Dermis microvascular lymphatic vessel endothelial cell (primary cell): ENCODE measurements around the gene BMP6. TPM values are rescaled to one million over a fixed set of nuclear protein-coding genes. Genes with fewer than 3 reads are reported as not detected.

ENCODE experiments used
- DNase-seq, 2 donors: peaks; one replicate each; pipeline versions ENCODE4 v3.0.0 to v3.0.0-alpha.2; 2010; ENCODE audit warnings: low read depth in 2 of 2
- total RNA-seq: library from RNA; depleted of rRNA; stranded (reverse); fragments of >200 nt; gene quantifications from 2 replicates; pipeline ENCODE4 v1.2.1, GENCODE V29; 2014

BMP6 gene
- total RNA-seq, 1 donor from 2014 or later = 72.8 TPM

GRCh38 chr6:7882505-7883257 is 156.8 kb downstream of the BMP6 start:
- no peak for DNase-seq

- no peak for DNase-seq
Observed at GRCh38 chr6:7883381-7883780, 157.5 kb downstream of the BMP6 start.

- DNase-seq = no peak
Observed at GRCh38 chr6:7886132-7886531, 160.2 kb downstream of the BMP6 start.

GRCh38 chr6:7887278-7887991 is 161.5 kb downstream of the BMP6 start:
- DNase-seq = peak in 1 of 2 donors; percentile 46

- DNase-seq = peak in 1 of 2 donors; percentile 39
Observed at GRCh38 chr6:7888587-7889357, 162.9 kb downstream of the BMP6 start.

- peak in 1 of 2 donors; percentile 19 for DNase-seq
Observed at GRCh38 chr6:7891078-7891872, 165.4 kb downstream of the BMP6 start.

- peak in 1 of 2 donors; percentile 12 for DNase-seq
Observed at GRCh38 chr6:7892367-7892766, 166.5 kb downstream of the BMP6 start.

GRCh38 chr6:7893342-7893741 is 167.4 kb downstream of the BMP6 start:
- DNase-seq = no peak

GRCh38 chr6:7894262-7895124 is 168.6 kb downstream of the BMP6 start:
- DNase-seq = peak in 1 of 2 donors; percentile 44

GRCh38 chr6:7895125-7895423 is 169.2 kb downstream of the BMP6 start:
- DNase-seq = no peak

- no peak for DNase-seq
Observed at GRCh38 chr6:7896465-7896987, 170.6 kb downstream of the BMP6 start.

GRCh38 chr6:7897461-7898192 is 171.7 kb downstream of the BMP6 start:
- no peak for DNase-seq

- DNase-seq = peak in 1 of 2 donors; percentile 20
Observed at GRCh38 chr6:7898193-7898586, 172.3 kb downstream of the BMP6 start.

GRCh38 chr6:7899101-7899888 is 173.4 kb downstream of the BMP6 start:
- peak in 1 of 2 donors; percentile 46 for DNase-seq

- DNase-seq = peak in 1 of 2 donors; percentile 7
Observed at GRCh38 chr6:7899889-7900213, 174.0 kb downstream of the BMP6 start.

- DNase-seq = no peak
Observed at GRCh38 chr6:7900621-7901020, 174.7 kb downstream of the BMP6 start.

- no peak for DNase-seq
Observed at GRCh38 chr6:7901056-7901455, 175.2 kb downstream of the BMP6 start.

- DNase-seq = peak in 1 of 2 donors; percentile 9
Observed at GRCh38 chr6:7901780-7902179, 175.9 kb downstream of the BMP6 start.

- peak; percentile 71 to 83 for DNase-seq
Observed at GRCh38 chr6:7902221-7902620, 176.3 kb downstream of the BMP6 start.
